Measurements from ENCODE around the gene AGPAT3.

The AGPAT3 gene

GRCh38 chr21:43907751-43908150, 42.7 kb downstream of the AGPAT3 start:
- no peak for DNase-seq (ENCODE audit: low spot score)

DNA sequence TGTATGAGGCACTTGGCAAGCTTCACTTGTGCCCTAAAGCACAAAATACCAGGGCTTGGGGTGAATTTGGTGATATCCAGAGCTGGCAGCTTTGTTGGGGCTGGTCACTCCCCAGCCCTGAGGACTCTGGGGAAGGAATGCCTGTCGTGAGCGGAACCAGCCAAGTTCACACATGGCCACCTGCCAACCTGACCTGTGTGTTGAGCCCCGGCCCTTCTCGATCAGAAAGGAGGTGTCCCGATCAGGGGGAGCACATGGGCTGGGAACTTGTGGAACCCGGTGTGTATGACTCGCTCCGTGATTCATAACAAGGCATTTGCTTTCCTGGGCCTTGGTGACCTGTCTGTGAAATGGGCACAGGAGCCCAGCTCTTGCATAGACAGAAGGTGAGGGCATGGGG, 43.1 kb downstream of the AGPAT3 start:
- no peak for DNase-seq (ENCODE audit: low spot score)

- no peak for DNase-seq (ENCODE audit: low spot score)
These were observed 44.8 kb downstream of the AGPAT3 start for GRCh38 chr21:43909741-43910400.

GRCh38 chr21:43910460-43910859, 45.4 kb downstream of the AGPAT3 start:
- DNase-seq (ENCODE audit: low spot score) = no peak

GRCh38 chr21:43911015-43911934, 46.3 kb downstream of the AGPAT3 start:
- no peak for DNase-seq (ENCODE audit: low spot score)

DNA sequence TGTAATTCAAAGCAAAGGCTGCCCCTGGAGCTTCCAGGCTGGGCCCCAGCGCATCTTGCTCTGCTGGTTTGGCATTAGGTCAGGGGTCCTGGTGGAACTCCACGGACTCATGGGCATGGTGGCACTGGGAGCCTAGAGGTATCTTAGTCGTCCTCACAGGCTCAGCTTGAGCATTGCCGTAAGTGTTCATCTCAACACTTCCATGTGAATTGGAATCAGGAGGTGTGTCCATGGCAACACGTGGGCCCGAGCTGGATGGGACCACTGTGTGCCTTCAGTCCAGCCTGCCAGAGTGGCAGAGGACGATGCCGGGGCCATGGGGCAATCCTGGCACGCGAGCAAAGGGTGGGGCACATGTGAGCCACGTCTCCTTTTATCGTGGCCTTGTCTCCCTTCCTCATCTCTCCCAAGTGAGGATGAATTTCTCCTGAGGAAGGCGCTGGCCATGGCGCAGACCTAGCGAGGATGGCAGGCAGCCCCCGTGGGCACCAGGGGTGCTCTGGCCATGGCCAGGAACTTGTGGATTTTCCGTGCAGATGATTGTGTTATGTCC, 47.0 kb downstream of the AGPAT3 start:
- no peak for DNase-seq (ENCODE audit: low spot score)

DNA sequence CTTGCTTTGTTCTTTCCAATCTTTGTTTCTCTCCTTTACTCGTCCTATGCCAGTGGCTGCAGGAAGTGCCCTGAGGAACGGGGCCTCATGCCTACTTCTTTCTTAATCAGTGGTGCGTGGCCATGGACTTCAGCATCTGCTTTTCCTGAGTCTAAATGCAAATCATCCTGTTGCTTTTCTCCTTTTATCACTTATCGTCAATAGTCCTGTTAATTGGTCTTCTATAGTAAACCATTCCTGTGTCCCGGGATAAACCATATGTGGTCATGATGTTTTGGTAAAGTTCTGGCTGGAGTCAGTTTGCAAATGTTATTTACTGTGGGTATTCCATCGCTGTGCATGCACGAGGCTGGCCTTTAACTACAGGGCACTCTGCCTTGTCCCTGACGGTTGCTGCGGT, 47.5 kb downstream of the AGPAT3 start:
- no peak for DNase-seq (ENCODE audit: low spot score)

DNA sequence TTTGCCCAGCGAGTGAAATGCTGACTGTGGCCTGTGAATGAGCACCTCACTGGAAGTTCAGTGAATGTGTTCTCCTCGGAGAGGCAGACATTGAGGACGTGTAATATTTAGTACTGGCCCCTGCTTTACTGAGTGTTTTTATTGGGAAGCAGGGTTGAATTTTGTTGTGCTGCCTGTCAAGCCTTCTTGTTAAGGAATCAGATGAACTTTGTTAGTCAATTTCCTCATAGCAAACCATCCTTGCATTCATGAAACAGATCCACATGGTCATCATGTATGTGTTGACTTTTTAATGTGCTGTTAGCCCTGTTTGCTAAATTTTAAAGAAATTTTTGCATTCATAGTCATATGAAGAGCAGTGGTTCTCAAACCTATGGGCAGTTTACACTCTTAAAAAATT, 47.9 kb downstream of the AGPAT3 start:
- no peak for DNase-seq (ENCODE audit: low spot score)

GRCh38 chr21:43913928-43914327, 48.9 kb downstream of the AGPAT3 start:
- DNase-seq (ENCODE audit: low spot score) = no peak

DNA sequence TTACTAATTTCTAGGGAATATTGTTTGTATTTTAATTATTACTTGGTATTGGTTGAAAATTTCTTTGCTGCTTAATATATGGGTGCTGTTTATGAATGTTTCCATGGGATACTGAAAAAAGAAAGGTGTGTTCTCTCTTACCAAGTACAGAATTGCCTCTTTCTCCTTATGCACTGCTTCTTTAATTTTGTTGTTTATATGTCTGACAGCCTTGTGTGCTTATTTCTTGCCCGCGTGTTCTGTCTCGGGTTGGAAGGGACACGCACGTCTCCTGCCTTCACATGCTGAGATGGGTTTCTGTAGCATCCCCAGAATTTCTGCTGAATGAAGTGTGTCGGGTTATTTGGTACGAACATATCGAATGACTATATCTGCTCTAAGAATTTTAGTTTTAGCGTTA, 51.1 kb downstream of the AGPAT3 start:
- no peak for DNase-seq (ENCODE audit: low spot score)

DNA sequence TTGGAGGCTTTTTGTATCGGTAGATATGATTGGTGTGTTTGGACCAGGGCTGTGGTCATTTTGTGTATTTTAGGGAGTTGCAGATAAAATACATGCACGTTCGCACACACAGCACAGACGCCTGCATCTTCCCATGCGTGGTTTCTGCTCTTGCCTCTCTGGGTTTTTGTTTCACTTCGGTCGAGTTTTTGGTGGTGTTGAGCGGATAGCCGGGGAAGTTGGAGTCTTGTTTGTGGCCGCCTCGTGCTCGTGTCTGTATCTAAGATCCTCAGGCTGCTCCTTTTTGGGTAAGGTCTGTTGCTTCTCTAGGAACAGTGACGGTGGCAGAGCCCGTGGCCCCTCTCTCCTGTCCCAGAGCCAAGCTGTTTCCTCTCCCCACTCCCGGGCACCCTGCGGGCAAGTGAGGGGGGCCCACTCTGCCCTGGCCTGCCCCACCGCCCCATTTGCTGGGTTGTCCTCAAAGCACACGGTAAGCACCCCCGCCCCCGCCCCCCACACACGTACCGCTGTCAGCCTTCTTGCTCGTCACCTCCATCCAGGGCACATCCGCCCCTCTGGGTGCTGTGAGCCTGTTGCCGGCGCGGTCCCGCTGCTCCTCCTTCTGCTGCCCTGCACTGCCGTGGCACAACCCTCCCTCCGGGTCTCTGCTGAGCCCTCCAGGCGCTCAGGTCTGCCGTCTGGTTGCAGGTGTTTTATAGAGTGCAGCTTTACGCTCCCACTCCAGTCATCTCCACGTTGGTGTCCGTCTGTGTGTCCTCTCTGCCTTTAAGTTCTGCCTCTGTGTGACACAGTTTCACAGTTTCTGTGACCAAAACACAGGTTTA, 51.9 kb downstream of the AGPAT3 start:
- DNase-seq (ENCODE audit: low spot score) = no peak

DNA sequence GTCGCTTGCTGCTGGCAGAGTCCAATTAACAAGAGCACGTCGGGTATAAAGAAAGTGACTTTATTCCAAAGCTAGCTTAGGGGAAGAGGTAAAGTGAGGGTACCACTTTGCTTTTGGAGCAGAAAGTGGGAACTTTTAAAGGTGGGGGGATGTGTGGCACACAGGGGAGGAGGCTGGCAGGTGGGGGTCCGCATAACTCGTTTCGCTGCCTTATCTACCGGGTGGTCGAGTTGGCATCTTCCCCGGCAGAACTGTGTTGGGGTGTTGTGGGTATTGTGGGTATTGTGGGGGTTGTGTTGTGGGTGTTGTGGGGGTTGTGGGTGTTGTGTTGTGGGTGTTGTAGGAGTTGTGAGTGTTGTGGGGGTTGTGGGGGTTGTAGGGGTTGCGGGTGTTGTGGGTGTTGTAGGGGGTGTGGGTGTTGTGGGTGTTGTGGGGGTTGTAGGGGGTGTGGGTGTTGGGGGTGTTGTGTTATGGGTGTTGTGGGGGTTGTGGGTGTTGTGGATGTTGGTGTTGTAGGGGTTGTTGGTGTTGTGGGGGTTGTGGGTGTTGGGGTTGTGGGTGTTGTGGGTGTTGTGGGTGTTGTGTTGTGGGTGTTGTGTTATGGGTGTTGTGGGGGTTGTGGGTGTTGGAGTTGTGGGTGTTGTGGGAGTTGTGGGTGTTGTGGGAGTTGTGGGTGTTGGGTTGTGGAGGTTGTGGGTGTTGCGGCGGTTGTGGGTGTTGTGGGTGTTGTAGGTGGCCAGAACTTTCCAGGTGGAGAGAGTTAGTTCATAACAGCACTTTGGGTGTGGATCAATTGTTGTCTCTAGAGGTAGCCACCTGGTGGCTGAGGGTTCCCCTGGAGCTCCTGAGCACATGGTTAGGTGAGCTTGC, 52.7 kb downstream of the AGPAT3 start:
- DNase-seq (ENCODE audit: low spot score) = no peak

DNA sequence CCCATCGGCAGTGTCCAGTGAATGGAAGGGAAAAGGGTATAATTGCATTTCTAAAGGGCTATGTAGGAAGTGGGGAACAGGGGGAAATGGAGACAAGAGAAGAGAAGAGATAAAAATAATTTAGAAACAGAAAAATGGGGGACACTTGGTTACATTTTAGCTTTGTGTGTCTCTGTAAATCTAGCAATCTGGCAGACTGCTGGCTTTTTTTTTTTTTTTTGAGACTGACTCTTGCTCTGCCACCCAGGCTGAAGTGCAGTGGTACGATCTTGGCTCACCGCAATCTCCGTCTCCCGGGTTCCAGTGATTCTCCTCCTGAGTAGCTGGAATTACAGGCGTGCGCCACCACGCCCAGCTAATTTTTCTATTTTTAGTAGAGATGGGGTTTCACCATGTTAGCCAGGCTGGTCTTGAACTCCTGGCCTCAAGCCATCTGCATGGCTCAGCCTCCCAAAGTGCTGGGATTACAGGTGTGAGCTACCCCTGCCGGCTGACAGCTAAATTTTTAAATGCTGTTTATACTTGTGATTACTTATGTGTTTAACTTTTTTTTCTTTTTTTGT, 53.4 kb downstream of the AGPAT3 start:
- no peak for DNase-seq (ENCODE audit: low spot score)

DNA sequence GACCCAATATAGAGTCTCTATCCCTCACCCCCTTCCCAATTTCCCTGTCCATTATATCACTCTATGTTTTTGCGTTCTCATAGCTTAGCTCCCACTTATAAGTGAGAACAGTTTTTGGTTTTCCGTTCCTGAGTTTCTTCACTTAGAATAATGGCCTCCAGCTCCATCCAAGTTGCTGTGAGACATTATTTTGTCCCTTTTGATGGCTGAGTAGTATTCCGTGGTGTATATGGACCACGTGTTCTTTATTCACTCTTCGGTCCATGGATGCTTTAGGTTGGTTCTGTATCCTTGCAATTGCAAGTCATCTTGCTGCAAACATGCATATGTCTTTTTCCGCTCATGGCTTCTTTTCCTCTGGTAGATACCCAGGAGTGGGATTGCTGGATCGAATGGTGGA, 54.3 kb downstream of the AGPAT3 start:
- no peak for DNase-seq (ENCODE audit: low spot score)

- no peak for DNase-seq (ENCODE audit: low spot score)
These were observed 55.1 kb downstream of the AGPAT3 start for GRCh38 chr21:43919871-43920801.

- DNase-seq (ENCODE audit: low spot score) = no peak
These were observed 56.6 kb downstream of the AGPAT3 start for GRCh38 chr21:43921571-43921978.

DNA sequence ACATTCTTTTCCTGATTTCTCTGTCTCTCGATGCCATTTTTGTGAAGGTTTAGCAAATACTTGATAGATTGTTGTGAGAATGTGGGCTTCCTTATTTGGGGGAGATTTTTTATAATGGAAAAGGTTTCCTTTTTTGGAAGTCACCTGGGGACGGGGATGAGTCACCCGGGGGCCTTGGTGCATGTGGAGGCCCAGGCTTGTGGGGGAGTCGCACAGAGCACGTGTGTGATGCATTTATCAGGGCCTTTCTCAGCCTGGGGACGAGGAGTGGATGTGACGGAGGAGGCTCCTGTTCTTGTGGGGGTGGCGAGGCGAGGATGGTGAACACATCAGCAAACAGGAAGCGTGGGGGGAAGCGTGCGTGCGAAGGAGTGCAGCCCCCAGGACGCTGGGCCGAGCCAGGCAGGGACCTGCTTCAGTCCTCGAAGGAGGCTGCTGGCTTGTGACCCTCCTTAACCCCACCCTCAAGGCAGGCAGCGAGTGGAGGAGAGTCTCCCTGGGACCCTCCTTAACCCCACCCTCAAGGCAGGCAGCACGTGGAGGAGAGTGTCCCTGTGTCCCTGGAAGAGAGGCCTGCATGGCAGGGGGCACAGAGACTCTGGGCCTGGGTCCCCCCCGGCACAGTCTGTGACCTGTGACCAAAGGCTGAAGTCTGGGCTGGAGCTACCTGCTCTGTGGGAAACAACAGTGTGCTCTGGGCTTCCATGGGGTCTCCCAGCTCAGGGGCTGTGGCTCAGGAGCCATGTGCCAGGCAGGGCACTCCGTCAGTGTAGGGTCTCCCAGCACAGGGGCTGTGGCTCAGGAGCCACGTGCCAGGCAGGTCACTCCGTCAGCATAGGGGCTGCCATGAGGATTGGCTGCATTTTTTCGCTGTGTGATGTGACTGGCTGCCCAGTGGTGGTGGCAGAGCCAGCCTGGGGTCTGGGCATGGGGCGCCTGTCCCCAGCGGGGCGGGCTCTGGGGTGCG, 57.2 kb downstream of the AGPAT3 start:
- no peak for DNase-seq (ENCODE audit: low spot score)

DNA sequence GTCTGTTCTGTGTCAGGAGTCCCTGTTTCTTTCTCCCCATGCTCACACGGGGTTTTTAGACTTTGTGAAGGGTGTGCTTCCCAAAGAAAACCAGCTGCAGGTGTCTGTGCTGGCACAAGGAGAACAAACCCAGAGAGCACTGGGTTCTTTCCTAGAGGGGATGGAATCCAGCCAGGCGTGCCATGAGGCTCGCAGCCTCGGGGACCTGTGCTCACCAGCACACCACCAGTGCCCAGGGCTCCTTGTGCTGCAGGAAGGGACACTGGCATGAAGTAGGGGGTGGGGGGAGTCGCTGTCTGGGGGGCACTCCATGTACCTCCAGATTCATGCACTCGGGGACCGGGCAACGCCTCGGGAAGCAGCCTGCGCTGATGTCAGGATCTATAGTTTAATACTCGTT, 57.9 kb downstream of the AGPAT3 start:
- DNase-seq (ENCODE audit: low spot score) = no peak

DNA sequence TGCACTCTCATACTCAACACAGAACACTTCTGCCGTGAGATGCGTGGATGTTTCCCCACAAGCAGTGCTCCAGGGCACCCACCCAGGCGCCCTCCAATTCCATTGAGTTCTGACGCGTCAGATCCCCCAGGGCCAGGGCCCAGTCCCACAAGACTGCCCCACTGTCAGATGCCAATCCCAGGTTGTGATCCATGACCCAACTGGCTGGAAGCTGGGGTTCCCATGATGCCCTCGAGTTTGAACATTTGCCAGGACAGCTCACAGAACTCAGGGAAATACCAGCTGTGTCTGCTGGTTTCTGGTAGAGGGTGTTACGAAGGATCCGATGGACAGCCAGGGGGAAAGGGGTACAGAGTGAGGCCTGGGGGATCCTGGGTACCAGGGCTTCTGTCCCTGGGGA, 58.4 kb downstream of the AGPAT3 start:
- DNase-seq (ENCODE audit: low spot score) = peak; percentile 30
